Hepatocyte (in vitro differentiated cells): ENCODE measurements around the gene SKOR2. TPM values are rescaled to one million over a fixed set of nuclear protein-coding genes. Genes with fewer than 3 reads are reported as not detected.

Experiments used
- DNase-seq: peaks from one replicate; pipeline ENCODE4 v3.0.0-alpha.2; 2016; ENCODE audit warnings: low spot score
- H2AFZ ChIP-seq: fragments of 200-600 bp; sonication (generic); 2 replicates; pipeline ENCODE4 v1.6.0; 2016; ENCODE audit warnings: antibody characterized with exemption, mild to moderate bottlenecking
- H3K27ac ChIP-seq: fragments of 200-600 bp; sonication (generic); 2 replicates; pipeline ENCODE4 v1.5.1; 2016; ENCODE audit warnings: mild to moderate bottlenecking
- H3K27me3 ChIP-seq: fragments of 200-600 bp; sonication (generic); 2 replicates; pipeline ENCODE4 v1.6.1; 2016
- H3K36me3 ChIP-seq: fragments of 200-600 bp; sonication (generic); replicated peaks from 2 replicates; pipeline ENCODE4 v1.5.1; 2016; ENCODE audit warnings: low read depth; ENCODE audit not compliant: insufficient read depth
- H3K4me1 ChIP-seq: fragments of 200-600 bp; sonication (generic); 2 replicates; pipeline ENCODE4 v1.5.1; 2016; ENCODE audit warnings: mild to moderate bottlenecking, moderate library complexity; ENCODE audit not compliant: insufficient read depth
- H3K4me2 ChIP-seq: fragments of 200-600 bp; sonication (generic); 2 replicates; pipeline ENCODE4 v1.6.0; 2016
- H3K4me3 ChIP-seq: fragments of 200-600 bp; sonication (generic); 2 replicates; pipeline ENCODE4 v1.5.1; 2016; ENCODE audit warnings: mild to moderate bottlenecking
- H3K79me2 ChIP-seq: fragments of 200-600 bp; sonication (generic); 2 replicates; pipeline ENCODE4 v1.6.0; 2017; ENCODE audit warnings: mild to moderate bottlenecking
- H3K9me2 ChIP-seq: fragments of 200-600 bp; sonication (generic); replicated peaks from 2 replicates; pipeline ENCODE4 v1.6.0; 2017; ENCODE audit warnings: mild to moderate bottlenecking; ENCODE audit not compliant: insufficient read depth
- H3K9me3 ChIP-seq: fragments of 200-600 bp; sonication (generic); 2 replicates; pipeline ENCODE4 v1.5.1; 2016; ENCODE audit warnings: low read depth, mild to moderate bottlenecking
- H4K20me1 ChIP-seq: fragments of 200-600 bp; sonication (generic); 2 replicates; pipeline ENCODE4 v1.6.0; 2016; ENCODE audit warnings: mild to moderate bottlenecking; ENCODE audit not compliant: insufficient read depth, poor library complexity, severe bottlenecking
- EZH2 ChIP-seq: fragments of 200-600 bp; sonication (generic); IDR thresholded peaks from 2 replicates; pipeline ENCODE4 v1.6.1; 2016; ENCODE audit warnings: antibody characterized with exemption, mild to moderate bottlenecking, borderline replicate concordance
- EZH2phosphoT487 ChIP-seq: fragments of 200-600 bp; sonication (generic); IDR thresholded peaks from one replicate; pipeline ENCODE4 v1.6.1; 2018; ENCODE audit warnings: antibody characterized with exemption, mild to moderate bottlenecking, low read depth, moderate library complexity; ENCODE audit not compliant: unreplicated experiment, severe bottlenecking
- WGBS: methylation state at CpG from one replicate; pipeline ENCODE4 v1.1.6; 2016; ENCODE audit warnings: low lambda C conversion rate; ENCODE audit errors: missing lambda C conversion rate; 5-methylcytosine and 5-hydroxymethylcytosine counted together
- polyA plus RNA-seq: library from polyadenylated mRNA; unstranded; fragments of >200 nt; fragmentation: Nextera tagmentation; extraction: Ambion mirVana; gene quantifications from 2 replicates; pipeline ENCODE4 v1.2.1, GENCODE V29; 2016
- total RNA-seq: library from RNA; depleted of rRNA; stranded (reverse); fragments of >200 nt; gene quantifications from 2 replicates; pipeline ENCODE4 v1.2.3, GENCODE V29; 2014
- TF ChIP-seq, protein P1 (sequence below): fragments of 200-600 bp; sonication (generic); IDR thresholded peaks from 2 replicates; pipeline ENCODE4 v1.5.1; 2016; ENCODE audit warnings: antibody characterized with exemption, mild to moderate bottlenecking; ENCODE audit not compliant: poor library complexity

Gene SKOR2
- total and polyA plus RNA-seq, 2 experiments from 2014 or later: not detected

- peaks cover 39% of the 10 kb centered on the region for H3K27me3 ChIP-seq
- 69% methylated on average over 7 of the region's 7 CpGs for WGBS
Observed at GRCh38 chr18:47285456-47285855, 34.0 kb upstream of the SKOR2 start.

GRCh38 chr18:47284721-47285395, 33.4 kb upstream of the SKOR2 start:
- Histone ChIP-seq H3K36me3 (no peaks in the 10 kb centered on the region), H3K9me2 (no peaks in the 10 kb centered on the region), H3K27ac (no peak overlapping the region), H3K4me3 (no peak overlapping the region), H2AFZ (no peak overlapping the region), H3K4me1 (no peaks in the 10 kb centered on the region), H3K79me2 (no peaks in the 10 kb centered on the region), H3K27me3 (peaks cover 35% of the 10 kb centered on the region), H3K4me2 (no peak overlapping the region), H3K9me3 (no peaks in the 10 kb centered on the region), H4K20me1 (no peaks in the 10 kb centered on the region)
- WGBS: 67% methylated on average over 6 of the region's 6 CpGs
- TF ChIP-seq EZH2: no peak
- TF ChIP-seq EZH2phosphoT487: no peak
- TF ChIP-seq, protein P1, sequence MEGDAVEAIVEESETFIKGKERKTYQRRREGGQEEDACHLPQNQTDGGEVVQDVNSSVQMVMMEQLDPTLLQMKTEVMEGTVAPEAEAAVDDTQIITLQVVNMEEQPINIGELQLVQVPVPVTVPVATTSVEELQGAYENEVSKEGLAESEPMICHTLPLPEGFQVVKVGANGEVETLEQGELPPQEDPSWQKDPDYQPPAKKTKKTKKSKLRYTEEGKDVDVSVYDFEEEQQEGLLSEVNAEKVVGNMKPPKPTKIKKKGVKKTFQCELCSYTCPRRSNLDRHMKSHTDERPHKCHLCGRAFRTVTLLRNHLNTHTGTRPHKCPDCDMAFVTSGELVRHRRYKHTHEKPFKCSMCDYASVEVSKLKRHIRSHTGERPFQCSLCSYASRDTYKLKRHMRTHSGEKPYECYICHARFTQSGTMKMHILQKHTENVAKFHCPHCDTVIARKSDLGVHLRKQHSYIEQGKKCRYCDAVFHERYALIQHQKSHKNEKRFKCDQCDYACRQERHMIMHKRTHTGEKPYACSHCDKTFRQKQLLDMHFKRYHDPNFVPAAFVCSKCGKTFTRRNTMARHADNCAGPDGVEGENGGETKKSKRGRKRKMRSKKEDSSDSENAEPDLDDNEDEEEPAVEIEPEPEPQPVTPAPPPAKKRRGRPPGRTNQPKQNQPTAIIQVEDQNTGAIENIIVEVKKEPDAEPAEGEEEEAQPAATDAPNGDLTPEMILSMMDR: no peak
- DNase-seq: no peak

More at GRCh38 chr18:47285456-47285855, 34.0 kb upstream of the SKOR2 start:
- Histone ChIP-seq H3K36me3 (no peaks in the 10 kb centered on the region), H3K79me2 (no peaks in the 10 kb centered on the region), H3K4me2 (no peak overlapping the region), H3K4me3 (no peak overlapping the region), H3K4me1 (no peaks in the 10 kb centered on the region), H3K27ac (no peak overlapping the region), H4K20me1 (no peaks in the 10 kb centered on the region), H3K9me3 (no peaks in the 10 kb centered on the region), H2AFZ (no peak overlapping the region), H3K9me2 (no peaks in the 10 kb centered on the region)
- TF ChIP-seq EZH2phosphoT487 (no peak), EZH2 (no peak)
- TF ChIP-seq, protein P1: no peak
- DNase-seq: no peak

DNA sequence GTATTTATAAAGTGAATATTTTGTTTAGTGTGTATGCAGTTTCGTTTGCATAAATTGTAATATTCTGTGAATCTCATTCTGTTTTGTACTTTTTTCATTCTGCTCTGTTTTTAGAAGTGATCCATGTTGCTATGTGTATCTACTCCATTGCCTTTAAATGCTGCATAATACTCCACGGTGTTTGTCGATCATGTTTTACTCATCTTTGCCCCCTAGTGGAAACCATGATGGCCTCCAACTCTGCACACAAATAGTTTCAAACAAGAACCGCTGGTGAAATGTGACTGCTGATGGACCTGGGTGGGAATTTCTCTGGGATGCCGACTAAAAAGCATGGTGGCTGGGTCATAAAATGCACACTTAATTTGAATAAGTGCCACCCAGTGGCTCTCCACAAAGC, 32.0 kb upstream of the SKOR2 start:
- H3K79me2 ChIP-seq: no peaks in the 10 kb centered on the region
- no peak overlapping the region for H3K27ac ChIP-seq
- no peaks in the 10 kb centered on the region for H3K4me1 ChIP-seq
- H3K27me3 ChIP-seq: peaks cover 32% of the 10 kb centered on the region
- WGBS: 29% methylated on average over 5 of the region's 5 CpGs
- no peak overlapping the region for H3K4me3 ChIP-seq
- H3K9me2 ChIP-seq: no peaks in the 10 kb centered on the region
- no peak for TF ChIP-seq EZH2phosphoT487
- TF ChIP-seq EZH2: no peak
- TF ChIP-seq, protein P1: peak; percentile 41
- H3K36me3 ChIP-seq: no peaks in the 10 kb centered on the region
- H4K20me1 ChIP-seq: no peaks in the 10 kb centered on the region
- H2AFZ ChIP-seq: no peak overlapping the region
- no peak overlapping the region for H3K4me2 ChIP-seq
- H3K9me3 ChIP-seq: no peaks in the 10 kb centered on the region
- peak; percentile 18 for DNase-seq
